Measurements from ENCODE around the gene INO80C.

- TF ChIP-seq CTCF (optimal IDR thresholded peaks at IDR 0.05 in 1 of 3, IDR thresholded peaks at IDR 0.05 in 1 of 3, conservative IDR thresholded peaks at IDR 0.05 in 1 of 3; ENCODE audit: extremely low read depth in 1 of 3, insufficient read depth in 2 of 3, low read length in 3 of 3) (no peak), EZH2 (IDR thresholded peaks at IDR 0.05; ENCODE audit: low read length) (no peak)
Measured at GRCh38 chr18:35508030-35508429, 10.3 kb upstream of the INO80C start.
